Neuronal stem cell (in vitro differentiated cells): Measurements from ENCODE around the gene GRWD1.

Experiments
- DNase-seq: peaks from one replicate; pipeline ENCODE4 v3.0.0-alpha.2; 2013; ENCODE audit warnings: low spot score
- H2AFZ ChIP-seq: one replicate; pipeline ENCODE4 v1.6.1; 2013; ENCODE audit warnings: mild to moderate bottlenecking, low read length, inconsistent platforms
- H2AK5ac ChIP-seq: 2 replicates; pipeline ENCODE4 v1.6.1; 2013; ENCODE audit warnings: low read depth, mild to moderate bottlenecking, inconsistent platforms, low read length, moderate library complexity, mixed read lengths
- H2BK120ac ChIP-seq: 2 replicates; pipeline ENCODE4 v1.6.1; 2013; ENCODE audit warnings: low read depth, mild to moderate bottlenecking, inconsistent platforms, low read length, moderate library complexity, mixed read lengths
- H2BK12ac ChIP-seq: one replicate; pipeline ENCODE4 v1.6.1; 2013; ENCODE audit warnings: low read length, inconsistent platforms
- H2BK15ac ChIP-seq: 2 replicates; pipeline ENCODE4 v1.6.1; 2013; ENCODE audit warnings: mild to moderate bottlenecking, low read length, inconsistent platforms, mixed read lengths
- H2BK5ac ChIP-seq: one replicate; pipeline ENCODE4 v1.6.1; 2013; ENCODE audit warnings: inconsistent platforms, mild to moderate bottlenecking, low read length, moderate library complexity
- H3K14ac ChIP-seq: one replicate; pipeline ENCODE4 v1.6.1; 2013; ENCODE audit warnings: low read length, inconsistent platforms
- H3K18ac ChIP-seq: 2 replicates; pipeline ENCODE4 v1.6.1; 2013; ENCODE audit warnings: low read length, inconsistent platforms
- H3K23ac ChIP-seq: 2 replicates; pipeline ENCODE4 v1.6.1; 2013; ENCODE audit warnings: low read depth, mild to moderate bottlenecking, mixed read lengths, low read length, inconsistent platforms; ENCODE audit not compliant: poor library complexity
- H3K27ac ChIP-seq: replicated peaks from 3 replicates; pipeline ENCODE4 v1.5.1; 2013; ENCODE audit warnings: low read length, inconsistent platforms
- H3K27me3 ChIP-seq, 3 experiments: 2 replicates each; pipeline ENCODE4 v1.6.1; 2013; ENCODE audit warnings: low read length in 3 of 3, mild to moderate bottlenecking in 2 of 3, inconsistent platforms in 1 of 3, low read depth in 1 of 3, mixed read lengths in 1 of 3, moderate library complexity in 1 of 3; ENCODE audit not compliant: control insufficient read depth in 3 of 3, insufficient read depth in 3 of 3
- H3K36me3 ChIP-seq, 2 donors: replicated peaks in 1 of 2; 2 replicates each; pipeline ENCODE4 v1.6.1; 2013; ENCODE audit warnings: low read length in 2 of 2; ENCODE audit not compliant: control insufficient read depth in 2 of 2, insufficient read depth in 2 of 2
- H3K4ac ChIP-seq: 2 replicates; pipeline ENCODE4 v1.6.1; 2013; ENCODE audit warnings: inconsistent platforms, mild to moderate bottlenecking, low read length, moderate library complexity
- H3K4me1 ChIP-seq, 2 donors: 1 replicate in 1 of 2; 2 replicates in 1 of 2; pipeline ENCODE4 v1.6.1; 2013; ENCODE audit warnings: low read length in 2 of 2, low read depth in 1 of 2; ENCODE audit not compliant: control insufficient read depth in 2 of 2, insufficient read depth in 1 of 2
- H3K4me2 ChIP-seq: one replicate; pipeline ENCODE4 v1.6.1; 2013; ENCODE audit warnings: mild to moderate bottlenecking, low read length, inconsistent platforms; ENCODE audit not compliant: insufficient read depth, poor library complexity, severe bottlenecking
- H3K4me3 ChIP-seq, 2 donors: 2 replicates each; pipeline ENCODE4 v1.5.1; 2013; ENCODE audit warnings: low read length in 2 of 2, mild to moderate bottlenecking in 2 of 2, inconsistent platforms in 1 of 2, moderate library complexity in 1 of 2
- H3K79me1 ChIP-seq: one replicate; pipeline ENCODE4 v1.6.1; 2013; ENCODE audit warnings: low read depth, mild to moderate bottlenecking, inconsistent platforms, low read length, moderate library complexity
- H3K9ac ChIP-seq: one replicate; pipeline ENCODE4 v1.6.1; 2013; ENCODE audit warnings: mild to moderate bottlenecking, low read depth, low read length, inconsistent platforms; ENCODE audit not compliant: poor library complexity
- H3K9me3 ChIP-seq, 2 donors: replicated peaks in 1 of 2; 2 replicates each; pipeline versions ENCODE3 to v1.6.1; 2013; ENCODE audit warnings: low read length in 2 of 2, mild to moderate bottlenecking in 2 of 2, inconsistent platforms in 1 of 2, low read depth in 1 of 2, mixed read lengths in 1 of 2, moderate library complexity in 1 of 2; ENCODE audit not compliant: control insufficient read depth in 2 of 2, insufficient read depth in 1 of 2
- H4K8ac ChIP-seq: one replicate; pipeline ENCODE4 v1.6.1; 2013; ENCODE audit warnings: low read depth, mild to moderate bottlenecking, inconsistent platforms, low read length, moderate library complexity
- H4K91ac ChIP-seq: one replicate; pipeline ENCODE4 v1.6.1; 2013; ENCODE audit warnings: low read length, low read depth, mild to moderate bottlenecking, inconsistent platforms; ENCODE audit not compliant: poor library complexity
- WGBS, 2 donors: extraction: QIAGEN DNeasy Blood & Tissue Kit; methylation state at CpG; one replicate each; pipeline ENCODE4 v1.1.7; 2013; ENCODE audit warnings: missing lambda C conversion rate in 2 of 2, mixed read lengths in 1 of 2; ENCODE audit not compliant: insufficient read length in 2 of 2, insufficient replicate concordance in 1 of 2; ENCODE audit errors: extremely low coverage in 2 of 2; 5-methylcytosine and 5-hydroxymethylcytosine counted together

GRWD1 gene

GRCh38 chr19:48480183-48480557 is 34.4 kb downstream of the GRWD1 start:
- Histone ChIP-seq H3K36me3 (peaks cover 42 to 81% of the 10 kb centered on the region in 2 donors), H2AK5ac (peak overlapping the region; percentile 33), H4K91ac (no peak overlapping the region), H2AFZ (no peak overlapping the region), H3K9me3 (no peaks in the 10 kb centered on the region), H3K27ac (no peak overlapping the region), H3K4ac (no peak overlapping the region), H3K14ac (no peak overlapping the region), H3K4me3 (no peak overlapping the region), H3K79me1 (peaks cover 3% of the 10 kb centered on the region), H2BK120ac (no peak overlapping the region), H3K23ac (no peak overlapping the region), H2BK5ac (peak overlapping the region; percentile 22), H3K18ac (no peak overlapping the region), H3K9ac (no peak overlapping the region), H3K4me1 (no peaks in the 10 kb centered on the region), H2BK15ac (no peak overlapping the region), H3K4me2 (no peak overlapping the region), H2BK12ac (no peak overlapping the region), H4K8ac (peak overlapping the region; percentile 4), H3K27me3 (no peaks in the 10 kb centered on the region)
- WGBS, 2 donors = no CpG with 5 or more reads among the region's 32 CpGs
- DNase-seq = no peak

DNA sequence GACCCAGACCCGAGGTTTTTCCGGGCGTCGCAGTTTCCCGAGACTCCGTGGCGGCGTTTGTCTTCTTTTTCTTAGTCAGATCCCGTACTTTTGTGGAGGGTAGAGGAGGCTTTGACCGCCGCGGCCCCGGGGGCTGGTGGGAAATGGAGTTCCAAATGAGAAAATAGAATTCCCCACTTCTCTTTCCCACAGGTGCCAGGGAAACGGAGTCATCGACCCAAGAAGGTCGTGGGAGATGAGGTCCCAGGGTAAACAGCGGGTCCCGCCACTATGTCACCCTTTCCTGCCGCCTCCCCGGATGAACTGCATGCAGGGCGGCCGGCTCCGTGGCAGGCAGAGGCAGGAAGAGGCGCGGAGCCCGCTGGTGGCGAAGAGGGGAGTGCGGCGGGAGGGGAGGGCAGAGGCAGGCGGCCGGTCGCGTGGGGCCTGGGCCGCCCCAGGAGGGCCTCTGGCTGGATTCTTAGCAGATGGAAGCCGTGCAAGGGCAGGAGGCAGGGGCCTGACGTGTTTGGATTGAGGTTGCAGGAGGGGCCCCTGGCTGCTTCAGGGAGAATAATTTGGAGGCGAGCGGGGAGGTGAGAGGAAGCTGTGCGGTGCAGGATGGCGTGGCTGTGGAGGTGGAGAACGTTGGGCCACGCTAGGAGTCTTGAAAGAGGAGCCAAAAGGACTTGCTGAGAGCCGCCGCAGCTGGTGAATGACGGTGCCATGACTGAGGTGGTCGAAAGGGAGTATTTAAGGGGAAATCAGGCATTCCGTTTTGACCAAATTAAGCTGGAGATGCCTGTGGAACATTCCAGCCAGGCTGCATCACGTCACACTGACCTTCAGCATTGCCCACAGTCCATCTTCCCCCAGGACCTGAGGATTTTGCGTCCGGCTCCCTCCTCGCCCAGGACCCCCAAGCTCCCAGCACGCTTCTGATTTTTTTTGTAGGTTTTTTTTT is 35.0 kb downstream of the GRWD1 start:
- Histone ChIP-seq H3K27me3 (no peaks in the 10 kb centered on the region), H2BK5ac (peak overlapping the region; percentile 22), H2BK15ac (no peak overlapping the region), H2AFZ (no peak overlapping the region), H3K4me1 (no peaks in the 10 kb centered on the region), H3K18ac (peak overlapping the region; percentile 57), H3K4me2 (no peak overlapping the region), H2AK5ac (peak overlapping the region; percentile 33), H3K14ac (peak overlapping the region; percentile 3), H2BK12ac (no peak overlapping the region), H3K9ac (peak overlapping the region; percentile 70), H3K79me1 (peaks cover 3% of the 10 kb centered on the region), H3K23ac (peak overlapping the region; percentile 65), H4K8ac (no peak overlapping the region), H4K91ac (no peak overlapping the region), H3K36me3 (peaks cover 36 to 74% of the 10 kb centered on the region in 2 donors), H2BK120ac (no peak overlapping the region), H3K9me3 (no peaks in the 10 kb centered on the region), H3K27ac (no peak overlapping the region), H3K4me3 (no peak overlapping the region), H3K4ac (no peak overlapping the region)
- no CpG with 5 or more reads among the region's 52 CpGs for WGBS, 2 donors
- no peak for DNase-seq

- no peak for DNase-seq
Measured at GRCh38 chr19:48481846-48482639, 36.3 kb downstream of the GRWD1 start.

GRCh38 chr19:48483301-48483700 is 37.5 kb downstream of the GRWD1 start:
- peaks cover 3% of the 10 kb centered on the region for H3K79me1 ChIP-seq
- H2BK15ac ChIP-seq = no peak overlapping the region
- no peak overlapping the region for H2AK5ac ChIP-seq
- no peaks in the 10 kb centered on the region for H3K9me3 ChIP-seq
- no peak overlapping the region for H3K9ac ChIP-seq
- no peak overlapping the region for H2BK5ac ChIP-seq
- no peak overlapping the region for H3K14ac ChIP-seq
- no peak overlapping the region for H4K91ac ChIP-seq
- no peak overlapping the region for H3K18ac ChIP-seq
- no peak overlapping the region for H3K4me2 ChIP-seq
- peaks cover 18 to 50% of the 10 kb centered on the region in 2 donors for H3K36me3 ChIP-seq
- peak overlapping the region; percentile 82 for H4K8ac ChIP-seq
- no peak overlapping the region for H3K4ac ChIP-seq
- no peaks in the 10 kb centered on the region for H3K4me1 ChIP-seq
- no peak overlapping the region for H3K27ac ChIP-seq
- no CpG with 5 or more reads among the region's 3 CpGs for WGBS, 2 donors
- no peak overlapping the region for H2BK120ac ChIP-seq
- H2AFZ ChIP-seq = no peak overlapping the region
- H3K4me3 ChIP-seq = no peak overlapping the region
- no peak overlapping the region for H3K23ac ChIP-seq
- no peak overlapping the region for H2BK12ac ChIP-seq
- DNase-seq = no peak
- no peaks in the 10 kb centered on the region for H3K27me3 ChIP-seq

More at GRCh38 chr19:48481846-48482639, 36.3 kb downstream of the GRWD1 start:
- H3K4ac ChIP-seq = no peak overlapping the region
- H3K14ac ChIP-seq = no peak overlapping the region
- H3K9ac ChIP-seq = no peak overlapping the region
- H3K27ac ChIP-seq = no peak overlapping the region
- H4K91ac ChIP-seq = no peak overlapping the region
- no peak overlapping the region for H3K4me3 ChIP-seq
- H2BK12ac ChIP-seq = no peak overlapping the region
- no peak overlapping the region for H3K4me2 ChIP-seq
- H3K4me1 ChIP-seq = no peaks in the 10 kb centered on the region
- no peak overlapping the region for H2BK5ac ChIP-seq
- no peak overlapping the region for H2BK15ac ChIP-seq
- peaks cover 26 to 63% of the 10 kb centered on the region in 2 donors for H3K36me3 ChIP-seq
- H3K23ac ChIP-seq = no peak overlapping the region
- H3K79me1 ChIP-seq = peaks cover 3% of the 10 kb centered on the region
- WGBS, 2 donors = no CpG with 5 or more reads among the region's 7 CpGs
- H2AK5ac ChIP-seq = no peak overlapping the region
- H3K9me3 ChIP-seq = no peaks in the 10 kb centered on the region
- no peak overlapping the region for H2AFZ ChIP-seq
- H2BK120ac ChIP-seq = no peak overlapping the region
- no peak overlapping the region for H4K8ac ChIP-seq
- H3K18ac ChIP-seq = no peak overlapping the region
- H3K27me3 ChIP-seq = no peaks in the 10 kb centered on the region
